GM10847 (cell line): ENCODE measurements around the gene STAG2.

Source experiments
- POLR2A ChIP-seq: IDR thresholded peaks from 2 replicates; pipeline ENCODE4 v1.6.1; 2011; ENCODE audit not compliant: insufficient read length; ENCODE audit errors: extremely low read depth

STAG2 gene

DNA sequence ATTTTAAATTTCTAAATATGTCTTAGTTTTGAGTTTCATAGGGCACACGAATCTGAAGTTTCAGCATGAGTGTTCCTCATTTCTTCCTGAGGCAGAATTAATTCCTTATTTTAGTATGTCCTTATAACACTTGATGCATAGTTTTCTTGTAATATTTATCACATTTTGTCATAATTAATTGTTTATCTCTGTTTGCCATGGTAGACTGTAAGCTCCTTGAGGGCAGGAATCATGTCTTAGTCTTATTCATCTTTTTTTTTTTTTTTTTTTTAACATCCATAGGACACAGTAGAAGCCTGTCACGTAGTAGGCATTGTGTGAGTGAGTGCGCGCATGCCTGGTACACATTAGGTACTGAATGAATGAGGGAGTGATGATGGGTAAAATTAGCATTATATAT is 131.7 kb downstream of the STAG2 start:
- TF ChIP-seq POLR2A: no peak

- TF ChIP-seq POLR2A: no peak
These were observed 135.6 kb downstream of the STAG2 start for GRCh38 chrX:124097116-124097515.

- no peak for TF ChIP-seq POLR2A
These were observed 136.6 kb downstream of the STAG2 start for GRCh38 chrX:124098089-124098488.

DNA sequence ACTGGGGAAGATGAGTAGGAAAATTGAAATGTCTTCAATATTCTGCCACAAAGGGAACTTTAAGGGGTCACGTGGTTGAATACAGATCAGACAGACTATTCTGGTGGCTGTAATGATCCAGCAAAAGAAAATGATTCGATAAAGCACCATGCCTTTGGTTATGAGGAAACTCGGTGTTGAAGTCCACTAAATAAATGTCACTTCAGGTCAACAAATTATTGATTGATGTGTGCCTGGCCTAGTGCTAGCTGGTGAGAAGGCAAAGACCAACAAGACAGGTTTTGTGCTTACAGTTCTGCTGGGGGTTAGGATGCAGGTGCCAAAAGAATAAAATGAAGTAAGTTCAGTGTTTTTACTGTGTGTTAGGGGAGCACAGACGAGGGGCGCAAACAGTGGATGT is 142.5 kb downstream of the STAG2 start:
- no peak for TF ChIP-seq POLR2A

GRCh38 chrX:124113621-124114600 is 152.4 kb downstream of the STAG2 start:
- no peak for TF ChIP-seq POLR2A

DNA sequence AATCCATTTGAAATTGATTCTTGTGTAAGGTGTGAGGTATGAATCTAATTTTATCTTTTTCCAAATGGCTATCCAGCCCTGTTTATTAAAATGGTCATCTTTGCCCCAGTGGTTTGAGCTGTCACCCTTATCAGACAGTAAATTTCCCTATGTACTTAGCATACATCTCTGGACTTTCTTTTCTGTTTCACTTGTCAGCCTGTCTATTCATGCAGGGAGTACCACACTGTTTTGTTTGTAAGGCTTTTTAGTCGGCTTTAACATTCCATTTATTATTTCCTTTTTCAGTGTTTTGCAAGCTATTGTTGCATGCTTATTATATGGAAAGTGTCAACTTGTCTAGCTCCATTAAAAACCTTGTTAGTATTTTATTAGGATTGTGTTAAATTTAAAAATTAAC is 155.8 kb downstream of the STAG2 start:
- no peak for TF ChIP-seq POLR2A

GRCh38 chrX:124125471-124125870 is 164.0 kb downstream of the STAG2 start:
- no peak for TF ChIP-seq POLR2A

DNA sequence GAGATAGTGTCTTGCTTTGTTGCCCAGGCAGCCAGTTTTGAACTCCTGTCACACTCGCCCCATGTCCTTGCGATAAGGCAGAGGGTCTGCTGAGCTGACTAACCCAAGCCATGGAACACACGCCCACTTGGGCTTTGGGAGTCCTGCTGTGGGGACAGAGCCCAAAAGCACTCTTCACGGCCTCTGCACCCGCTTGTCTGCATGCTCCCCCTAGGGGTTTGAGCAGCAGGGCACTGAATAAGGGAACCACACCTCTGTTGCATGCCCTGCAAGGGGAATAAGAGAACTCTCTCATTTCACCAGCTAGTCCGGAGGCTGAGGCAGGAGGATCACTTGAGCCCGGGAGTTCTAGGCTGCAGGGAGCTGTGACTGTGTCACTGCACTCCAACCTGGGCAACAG is 166.0 kb downstream of the STAG2 start:
- TF ChIP-seq POLR2A: no peak

DNA sequence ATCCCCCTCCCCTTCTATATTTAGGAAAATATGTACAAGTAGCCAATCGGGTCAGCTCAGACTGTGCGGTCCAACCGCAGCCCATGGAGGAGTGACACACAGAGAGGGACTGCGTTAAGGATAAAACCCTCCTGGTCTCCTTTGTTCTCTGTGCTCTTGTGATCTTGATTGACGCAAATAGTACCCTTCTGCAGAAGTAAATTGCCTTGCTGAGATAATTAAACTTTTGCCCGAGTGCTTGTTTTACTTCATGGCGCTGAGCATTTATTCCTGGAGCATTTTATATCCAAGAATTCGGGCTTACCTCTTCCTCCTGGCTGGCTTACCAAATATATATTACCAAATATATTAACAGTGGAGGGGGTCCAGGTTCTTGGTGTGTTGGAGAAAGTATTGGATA is 184.2 kb downstream of the STAG2 start:
- TF ChIP-seq POLR2A: no peak

DNA sequence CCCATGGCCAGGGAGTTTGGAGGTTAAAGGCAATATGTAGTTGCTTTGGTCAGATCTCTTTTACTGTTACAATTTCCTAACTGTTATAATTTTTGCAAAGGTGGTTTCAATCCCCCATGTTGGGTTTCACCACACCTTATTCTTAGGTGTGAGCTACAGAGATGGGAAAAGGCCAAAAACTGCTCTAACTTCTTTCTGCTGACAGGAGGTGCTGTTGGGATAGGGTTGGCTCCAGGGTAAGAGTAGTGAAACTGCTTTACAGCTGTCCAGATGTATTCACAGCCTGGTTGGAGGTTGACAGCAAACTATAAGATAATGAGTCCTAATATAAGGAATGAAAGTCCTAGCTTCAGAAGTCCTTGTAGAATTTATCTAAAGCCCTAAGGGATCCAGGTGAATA is 189.7 kb downstream of the STAG2 start:
- no peak for TF ChIP-seq POLR2A
